GM12801 (cell line): ENCODE results near the gene ANKS6.

Experiments
- TF ChIP-seq, protein P1 (sequence below): IDR thresholded peaks from one replicate; pipeline ENCODE4 v1.5.1; 2011; ENCODE audit warnings: control low read depth; ENCODE audit not compliant: insufficient read length; ENCODE audit errors: extremely low read depth

The ANKS6 gene

DNA sequence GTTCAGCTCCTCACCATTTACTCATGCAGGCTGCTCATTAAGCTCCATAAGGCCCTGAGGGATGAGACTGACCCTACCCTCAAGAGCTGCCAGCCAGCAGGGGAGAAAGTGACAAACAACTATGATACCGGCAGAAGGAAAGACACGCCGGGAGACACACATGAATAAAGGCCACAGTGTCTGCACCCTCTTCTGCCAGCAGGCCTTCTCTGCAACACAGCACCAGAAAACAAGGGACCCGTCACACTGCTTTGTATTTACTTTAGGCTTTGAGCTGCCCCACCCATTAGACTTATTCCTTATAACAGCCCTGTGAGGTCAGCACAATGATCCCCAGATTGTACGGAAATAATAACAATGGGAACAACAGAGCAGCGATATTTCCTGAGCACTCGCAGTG lies 94.8 kb downstream of the ANKS6 start:
- TF ChIP-seq, protein P1, sequence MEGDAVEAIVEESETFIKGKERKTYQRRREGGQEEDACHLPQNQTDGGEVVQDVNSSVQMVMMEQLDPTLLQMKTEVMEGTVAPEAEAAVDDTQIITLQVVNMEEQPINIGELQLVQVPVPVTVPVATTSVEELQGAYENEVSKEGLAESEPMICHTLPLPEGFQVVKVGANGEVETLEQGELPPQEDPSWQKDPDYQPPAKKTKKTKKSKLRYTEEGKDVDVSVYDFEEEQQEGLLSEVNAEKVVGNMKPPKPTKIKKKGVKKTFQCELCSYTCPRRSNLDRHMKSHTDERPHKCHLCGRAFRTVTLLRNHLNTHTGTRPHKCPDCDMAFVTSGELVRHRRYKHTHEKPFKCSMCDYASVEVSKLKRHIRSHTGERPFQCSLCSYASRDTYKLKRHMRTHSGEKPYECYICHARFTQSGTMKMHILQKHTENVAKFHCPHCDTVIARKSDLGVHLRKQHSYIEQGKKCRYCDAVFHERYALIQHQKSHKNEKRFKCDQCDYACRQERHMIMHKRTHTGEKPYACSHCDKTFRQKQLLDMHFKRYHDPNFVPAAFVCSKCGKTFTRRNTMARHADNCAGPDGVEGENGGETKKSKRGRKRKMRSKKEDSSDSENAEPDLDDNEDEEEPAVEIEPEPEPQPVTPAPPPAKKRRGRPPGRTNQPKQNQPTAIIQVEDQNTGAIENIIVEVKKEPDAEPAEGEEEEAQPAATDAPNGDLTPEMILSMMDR: no peak

GRCh38 chr9:98700801-98701200 lies 95.6 kb downstream of the ANKS6 start:
- TF ChIP-seq, protein P1: no peak

DNA sequence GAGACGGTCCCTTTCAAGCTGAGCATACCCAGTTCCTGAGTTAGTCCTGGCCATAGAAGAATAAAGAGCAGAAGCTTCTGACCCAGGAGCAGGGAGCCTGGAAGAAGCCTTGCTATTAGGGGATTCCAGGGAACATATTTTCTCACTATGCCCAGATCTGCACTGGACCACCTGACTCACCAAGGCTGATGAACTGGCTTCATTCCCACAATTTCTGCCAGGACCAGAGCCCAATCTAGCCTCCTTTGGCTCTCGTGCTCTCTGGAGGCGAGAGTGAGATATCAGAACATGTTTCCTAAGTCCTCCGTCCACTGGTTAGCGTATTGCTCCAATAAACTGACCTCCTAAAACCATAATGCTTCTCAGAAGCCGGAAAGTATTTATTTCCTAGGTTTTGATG lies 97.5 kb downstream of the ANKS6 start:
- TF ChIP-seq, protein P1: no peak

DNA sequence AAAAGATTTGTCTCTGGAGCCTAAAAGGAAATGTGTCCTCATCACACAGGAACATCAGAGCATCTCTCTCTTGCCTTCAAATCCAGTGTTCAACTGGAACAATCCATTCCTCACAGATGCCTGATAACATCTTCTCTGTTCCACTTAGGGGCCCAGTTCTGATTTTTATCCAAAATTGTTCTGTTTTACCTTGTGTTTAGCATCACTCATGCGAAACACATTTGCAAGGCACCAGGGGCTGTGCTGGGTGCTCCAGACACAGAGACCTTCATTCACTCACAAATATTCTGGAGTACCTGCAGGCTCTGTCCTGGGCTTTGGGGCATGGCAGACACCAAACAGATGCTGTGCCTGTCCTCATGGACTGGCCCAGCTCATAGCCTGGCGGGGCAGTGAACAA lies 101.4 kb downstream of the ANKS6 start:
- TF ChIP-seq, protein P1: no peak

GRCh38 chr9:98692392-98692791 lies 104.0 kb downstream of the ANKS6 start:
- TF ChIP-seq, protein P1: no peak

DNA sequence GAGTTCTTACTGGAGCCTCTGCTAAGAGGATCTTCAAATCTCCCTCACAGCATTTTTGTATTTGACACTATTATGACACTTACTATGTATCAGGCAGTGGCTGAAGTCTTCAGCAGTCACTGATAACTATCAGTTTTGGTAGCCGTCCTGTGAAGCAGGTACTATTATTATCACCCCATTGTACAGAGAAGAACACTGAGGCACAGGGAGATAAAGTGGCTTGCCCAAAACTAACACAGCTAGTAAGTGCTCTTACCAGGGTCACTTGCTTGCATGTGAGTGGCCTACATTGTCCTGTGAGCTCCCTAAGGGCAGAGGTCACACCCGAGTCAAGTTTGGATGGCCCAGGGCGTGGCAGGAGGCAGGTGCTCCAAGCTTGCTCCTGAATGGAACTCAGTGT lies 104.5 kb downstream of the ANKS6 start:
- TF ChIP-seq, protein P1: no peak

DNA sequence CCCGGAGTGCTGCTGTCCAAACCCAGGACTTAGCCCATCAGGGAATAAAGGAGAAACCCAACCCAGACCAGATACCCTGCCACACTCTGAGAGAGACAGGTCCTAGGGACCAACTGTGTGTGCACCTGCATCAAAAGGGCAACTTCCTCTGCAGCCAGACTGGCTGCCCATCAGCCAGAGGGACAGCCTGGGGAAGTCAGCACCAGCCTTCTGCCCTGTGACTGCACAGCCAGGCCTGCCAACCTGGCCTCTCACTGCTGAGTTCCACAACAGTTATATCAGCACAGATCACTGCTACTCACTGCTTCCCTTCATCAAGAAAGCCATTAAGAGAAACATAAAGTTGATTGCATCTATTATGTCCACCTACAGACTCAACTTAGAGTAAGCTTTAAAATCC lies 105.7 kb downstream of the ANKS6 start:
- TF ChIP-seq, protein P1: no peak
